Esophagus squamous epithelium (tissue), 5 donors: ENCODE measurements around the gene HPSE2. TPM values are rescaled to one million over a fixed set of nuclear protein-coding genes. Genes with fewer than 3 reads are reported as not detected.

Experiments
- DNase-seq: peaks from one replicate; lab custom pipeline; 2025; lab: John Stamatoyannopoulos, UW
- H3K27ac ChIP-seq, 4 donors: fragments of 200-600 bp; sonication (generic); one replicate each; pipeline ENCODE4 v1.5.1; 2016 to 2019; ENCODE audit warnings: mild to moderate bottlenecking in 1 of 4
- H3K27me3 ChIP-seq, 4 donors: fragments of 200-600 bp; sonication (generic); 1 replicate in 3 of 4; 2 replicates in 1 of 4; pipeline versions ENCODE4 v1.5.1 to v1.6.0; 2017 to 2021; ENCODE audit warnings: antibody characterized with exemption in 1 of 4
- H3K36me3 ChIP-seq, 3 donors: fragments of 200-600 bp; sonication (generic); one replicate each; pipeline ENCODE4 v1.5.1; 2016 to 2019
- H3K4me1 ChIP-seq, 3 donors: fragments of 200-600 bp; sonication (generic); one replicate each; pipeline ENCODE4 v1.5.1; 2017 to 2019
- H3K4me3 ChIP-seq, 4 donors: fragments of 200-600 bp; sonication (generic); 1 replicate in 3 of 4; 2 replicates in 1 of 4; pipeline ENCODE4 v1.5.1; 2016 to 2019; ENCODE audit warnings: mild to moderate bottlenecking in 2 of 4, moderate library complexity in 1 of 4
- H3K9me3 ChIP-seq, 3 donors: fragments of 200-600 bp; sonication (generic); one replicate each; pipeline ENCODE4 v1.5.1; 2016 to 2019
- POLR2A ChIP-seq, 4 donors: fragments of 450-650 bp; IDR thresholded peaks; one replicate each; pipeline ENCODE4 v1.6.1; 2017; ENCODE audit warnings: antibody characterized with exemption in 4 of 4, mild to moderate bottlenecking in 4 of 4, moderate library complexity in 3 of 4
- WGBS, 2 donors: methylation state at CpG; one replicate each; pipeline ENCODE4 v1.1.5; 2018; 5-methylcytosine and 5-hydroxymethylcytosine counted together
- intact Hi-C: fragments of 100-400 bp; cut with DNase I; formaldehyde crosslinking; loops from one replicate; pipeline ENCODE4 v1.15.0; 2022
- total RNA-seq, 4 donors: library from RNA; depleted of rRNA; stranded (reverse); fragments of >200 nt; gene quantifications; one replicate each; pipeline ENCODE4 v1.1.0, GENCODE V29; 2016
- TF ChIP-seq, protein P1 (sequence below), 6 experiments: fragments of 450-650 bp in 4 of 6; fragments of 200-600 bp in 2 of 6; sonication (generic) in 2 of 6; IDR thresholded peaks; one replicate each; pipeline ENCODE4 v1.5.1; 2016 to 2019; ENCODE audit warnings: antibody characterized with exemption in 6 of 6, mild to moderate bottlenecking in 4 of 6, moderate library complexity in 4 of 6
- donor health status: DM: yes; HTN: yes; CAD: no.

HPSE2 gene
- total RNA-seq, 4 donors from 2014 or later = 0.47 to 5.3 (median 2.6) TPM

DNA sequence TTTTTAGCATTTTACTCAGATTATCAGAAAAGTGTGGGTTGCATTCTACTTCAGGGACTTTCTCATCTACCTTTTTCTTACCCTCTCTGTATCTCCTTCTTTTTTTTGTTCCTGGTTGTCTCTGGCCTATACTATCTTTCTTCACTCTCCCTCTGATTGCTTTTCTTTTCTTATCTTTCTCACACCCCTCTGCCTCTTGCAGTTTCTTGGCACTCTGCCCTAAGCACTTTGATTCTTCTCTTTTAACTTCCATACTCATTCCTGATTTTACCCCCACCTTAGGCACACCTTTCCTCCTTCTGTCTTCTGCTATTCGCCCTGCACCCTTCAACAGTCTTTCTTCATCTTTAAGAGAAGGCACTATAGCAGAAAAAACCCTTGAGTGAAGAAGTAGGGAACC, 696.1 kb downstream of the HPSE2 start:
- no peak for DNase-seq
- H3K27ac ChIP-seq = no peak overlapping the region
- H3K36me3 ChIP-seq = no peaks in the 10 kb centered on the region
- 44 to 50% methylated on average over 1 of the region's 1 CpG for WGBS, 2 donors
- intact Hi-C loops = no loop called here
- no peaks in the 10 kb centered on the region for H3K27me3 ChIP-seq
- no peak overlapping the region for H3K4me3 ChIP-seq
- no peaks in the 10 kb centered on the region for H3K4me1 ChIP-seq
- TF ChIP-seq, protein P1, sequence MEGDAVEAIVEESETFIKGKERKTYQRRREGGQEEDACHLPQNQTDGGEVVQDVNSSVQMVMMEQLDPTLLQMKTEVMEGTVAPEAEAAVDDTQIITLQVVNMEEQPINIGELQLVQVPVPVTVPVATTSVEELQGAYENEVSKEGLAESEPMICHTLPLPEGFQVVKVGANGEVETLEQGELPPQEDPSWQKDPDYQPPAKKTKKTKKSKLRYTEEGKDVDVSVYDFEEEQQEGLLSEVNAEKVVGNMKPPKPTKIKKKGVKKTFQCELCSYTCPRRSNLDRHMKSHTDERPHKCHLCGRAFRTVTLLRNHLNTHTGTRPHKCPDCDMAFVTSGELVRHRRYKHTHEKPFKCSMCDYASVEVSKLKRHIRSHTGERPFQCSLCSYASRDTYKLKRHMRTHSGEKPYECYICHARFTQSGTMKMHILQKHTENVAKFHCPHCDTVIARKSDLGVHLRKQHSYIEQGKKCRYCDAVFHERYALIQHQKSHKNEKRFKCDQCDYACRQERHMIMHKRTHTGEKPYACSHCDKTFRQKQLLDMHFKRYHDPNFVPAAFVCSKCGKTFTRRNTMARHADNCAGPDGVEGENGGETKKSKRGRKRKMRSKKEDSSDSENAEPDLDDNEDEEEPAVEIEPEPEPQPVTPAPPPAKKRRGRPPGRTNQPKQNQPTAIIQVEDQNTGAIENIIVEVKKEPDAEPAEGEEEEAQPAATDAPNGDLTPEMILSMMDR (IDR thresholded peaks at IDR 0.05) = no peak
- TF ChIP-seq POLR2A (IDR thresholded peaks at IDR 0.05) = no peak
- no peaks in the 10 kb centered on the region for H3K9me3 ChIP-seq

DNA sequence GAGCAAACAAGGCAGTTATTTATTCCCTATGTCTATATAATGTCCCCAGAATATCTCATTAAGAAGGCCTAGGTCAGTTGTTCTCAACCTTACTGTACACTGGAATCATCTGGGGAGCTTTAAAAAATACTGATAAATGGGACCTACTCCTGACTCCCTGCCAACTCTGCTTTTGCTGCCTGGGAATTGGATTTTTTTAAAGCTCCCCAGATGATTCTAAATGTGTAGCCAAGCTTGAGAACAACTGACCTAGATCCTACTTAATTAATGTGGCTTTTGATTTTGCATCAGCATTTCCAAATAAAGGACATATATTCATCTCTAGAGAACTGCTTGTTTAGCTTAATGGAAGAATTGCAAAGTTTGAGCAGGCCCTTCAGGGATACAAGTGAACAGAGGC, 697.2 kb downstream of the HPSE2 start:
- H3K36me3 ChIP-seq = no peaks in the 10 kb centered on the region
- TF ChIP-seq, protein P1 (IDR thresholded peaks at IDR 0.05) = no peak
- TF ChIP-seq POLR2A (IDR thresholded peaks at IDR 0.05) = no peak
- intact Hi-C loops = no loop called here
- no peak for DNase-seq
- no peaks in the 10 kb centered on the region for H3K9me3 ChIP-seq
- no peaks in the 10 kb centered on the region for H3K27me3 ChIP-seq
- H3K4me3 ChIP-seq = no peak overlapping the region
- no peaks in the 10 kb centered on the region for H3K4me1 ChIP-seq
- H3K27ac ChIP-seq = no peak overlapping the region

DNA sequence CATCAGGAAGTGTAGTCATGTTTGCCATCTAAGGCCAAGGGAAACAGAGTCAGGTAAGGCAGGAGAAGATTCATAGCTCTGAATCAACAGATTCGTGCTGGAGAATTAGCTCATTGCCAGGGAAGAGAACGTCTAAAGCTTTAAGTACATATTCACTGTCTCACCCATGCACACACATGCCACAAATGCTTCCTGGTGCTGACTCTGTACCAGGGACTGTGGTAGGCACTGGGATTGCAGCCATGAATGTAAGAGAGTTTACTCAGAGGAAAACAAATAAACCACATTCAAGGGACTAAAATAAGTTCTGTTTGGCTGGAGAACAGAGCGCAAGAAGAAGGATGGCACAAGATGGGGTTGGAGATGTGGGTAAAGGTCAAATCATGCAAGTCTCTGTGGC, 699.1 kb downstream of the HPSE2 start:
- WGBS, 2 donors = 29 to 47% methylated on average over 3 of the region's 3 CpGs
- H3K36me3 ChIP-seq = no peaks in the 10 kb centered on the region
- H3K4me3 ChIP-seq = no peak overlapping the region
- intact Hi-C loops = no loop called here
- TF ChIP-seq, protein P1 (IDR thresholded peaks at IDR 0.05) = no peak
- TF ChIP-seq POLR2A (IDR thresholded peaks at IDR 0.05) = no peak
- no peaks in the 10 kb centered on the region for H3K27me3 ChIP-seq
- no peaks in the 10 kb centered on the region for H3K4me1 ChIP-seq
- no peak overlapping the region for H3K27ac ChIP-seq
- H3K9me3 ChIP-seq = no peaks in the 10 kb centered on the region
- no peak for DNase-seq

DNA sequence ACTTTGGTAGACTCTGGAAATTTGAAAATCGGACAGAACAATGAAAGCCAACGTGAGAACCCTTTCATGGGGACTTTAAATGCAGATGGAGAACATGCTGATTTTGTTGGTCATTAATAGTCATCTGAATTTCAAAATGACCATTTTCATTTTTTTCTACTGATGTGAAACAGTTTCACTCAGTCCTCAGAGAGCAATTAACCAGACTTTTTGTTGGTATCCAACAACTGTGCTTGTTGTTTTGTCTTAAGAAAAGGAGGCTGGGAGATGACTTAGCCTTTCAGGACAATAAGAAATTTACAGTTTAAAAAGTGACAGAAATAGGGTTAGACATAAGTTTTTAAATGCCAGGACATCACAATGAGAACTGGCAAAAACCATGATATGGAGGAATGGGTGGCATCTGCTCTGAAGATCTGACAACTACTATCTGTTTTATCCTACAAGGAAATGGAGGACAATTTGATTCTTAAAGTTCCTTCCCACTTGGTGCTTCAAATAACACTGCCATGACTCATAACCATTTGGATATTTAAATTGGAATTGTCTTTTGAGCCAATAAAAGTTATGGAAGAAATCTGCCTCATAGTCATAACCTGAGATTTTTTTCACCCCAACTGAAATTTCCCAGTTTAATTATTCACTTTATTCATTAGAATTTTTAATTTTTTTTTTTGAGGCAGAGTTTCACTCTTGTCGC, 701.8 kb downstream of the HPSE2 start:
- H3K4me1 ChIP-seq = no peaks in the 10 kb centered on the region
- H3K27ac ChIP-seq = no peak overlapping the region
- DNase-seq = no peak
- TF ChIP-seq POLR2A (IDR thresholded peaks at IDR 0.05) = no peak
- TF ChIP-seq, protein P1 (IDR thresholded peaks at IDR 0.05) = no peak
- no peak overlapping the region for H3K4me3 ChIP-seq
- intact Hi-C loops = no loop called here
- H3K9me3 ChIP-seq = no peaks in the 10 kb centered on the region
- no peaks in the 10 kb centered on the region for H3K27me3 ChIP-seq
- WGBS, 2 donors = 66 to 88% methylated on average over 3 of the region's 3 CpGs
- H3K36me3 ChIP-seq = no peaks in the 10 kb centered on the region

DNA sequence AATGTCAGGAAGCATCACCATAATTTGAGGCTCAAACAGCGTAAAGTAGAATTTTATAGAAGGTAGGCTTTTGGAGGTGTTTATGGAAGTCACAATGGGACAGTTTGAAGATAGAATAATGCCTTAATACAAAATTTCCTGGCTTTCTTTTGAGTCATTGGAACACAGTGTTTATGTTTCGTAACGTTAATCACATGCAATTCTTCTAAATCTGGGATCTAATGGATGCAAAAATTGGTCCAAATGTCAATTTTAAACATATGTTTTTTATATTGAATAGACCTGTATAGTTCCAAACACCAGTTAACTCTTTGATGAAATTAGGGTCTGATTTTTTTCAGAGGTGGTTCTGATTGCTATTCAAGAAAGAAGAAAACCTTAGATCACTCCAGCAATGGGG, 702.4 kb downstream of the HPSE2 start:
- no peaks in the 10 kb centered on the region for H3K36me3 ChIP-seq
- 57 to 60% methylated on average over 3 of the region's 3 CpGs for WGBS, 2 donors
- no peaks in the 10 kb centered on the region for H3K4me1 ChIP-seq
- no peak for DNase-seq
- H3K27ac ChIP-seq = no peak overlapping the region
- H3K9me3 ChIP-seq = no peaks in the 10 kb centered on the region
- H3K27me3 ChIP-seq = no peaks in the 10 kb centered on the region
- no peak overlapping the region for H3K4me3 ChIP-seq
- no peak for TF ChIP-seq POLR2A (IDR thresholded peaks at IDR 0.05)
- TF ChIP-seq, protein P1 (IDR thresholded peaks at IDR 0.05) = no peak
- intact Hi-C loops = no loop called here
